ENCODE data around the gene SPINT2.

GRCh38 chr19:38318660-38319059 is 54.3 kb downstream of the SPINT2 start:
- TF ChIP-seq EP300 (IDR thresholded peaks at IDR 0.05; ENCODE audit: low read depth in 2 of 2, low read length in 2 of 2), result no peak
- no peak for TF ChIP-seq EP300 (CRISPR knock-in tag; IDR thresholded peaks at IDR 0.05; ENCODE audit: borderline replicate concordance)
- TF ChIP-seq BORCS8-MEF2B (CRISPR knock-in tag; IDR thresholded peaks at IDR 0.05), result no peak
- TF ChIP-seq, protein P1, sequence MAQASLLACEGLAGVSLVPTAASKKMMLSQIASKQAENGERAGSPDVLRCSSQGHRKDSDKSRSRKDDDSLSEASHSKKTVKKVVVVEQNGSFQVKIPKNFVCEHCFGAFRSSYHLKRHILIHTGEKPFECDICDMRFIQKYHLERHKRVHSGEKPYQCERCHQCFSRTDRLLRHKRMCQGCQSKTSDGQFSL (CRISPR knock-in tag; IDR thresholded peaks at IDR 0.05), result no peak
- no peak for TF ChIP-seq SMARCC2 (IDR thresholded peaks at IDR 0.05)
- TF ChIP-seq MAF1 (CRISPR knock-in tag; IDR thresholded peaks at IDR 0.05; ENCODE audit: borderline replicate concordance), result no peak
- no peak for TF ChIP-seq ZNF615 (CRISPR knock-in tag; IDR thresholded peaks at IDR 0.05; ENCODE audit: borderline replicate concordance)
